CD14-positive monocyte (primary cell): ENCODE measurements around the gene ADH4. TPM values are rescaled to one million over a fixed set of nuclear protein-coding genes. Genes with fewer than 3 reads are reported as not detected.

ENCODE experiments used
- DNase-seq, 3 donors: peaks; one replicate each; pipeline ENCODE4 v3.0.0-alpha.2; 2011 to 2022
- H2AFZ ChIP-seq: 2 replicates; pipeline ENCODE4 v1.6.0; 2012; ENCODE audit warnings: mild to moderate bottlenecking, low read depth, low read length, inconsistent platforms; ENCODE audit not compliant: insufficient read depth, poor library complexity, severe bottlenecking
- H3K27ac ChIP-seq, 2 donors: 1 replicate in 1 of 2; 2 replicates in 1 of 2; pipeline ENCODE4 v1.5.1; 2012 to 2013; ENCODE audit warnings: low read length in 2 of 2, control low read depth in 1 of 2, inconsistent platforms in 1 of 2, low read depth in 1 of 2, mild to moderate bottlenecking in 1 of 2
- H3K27me3 ChIP-seq, 2 donors: one replicate each; pipeline versions ENCODE4 v1.6.0 to v1.6.1; 2011 to 2013; ENCODE audit warnings: low read length in 2 of 2; ENCODE audit not compliant: control insufficient read depth in 2 of 2, insufficient read depth in 2 of 2
- H3K36me3 ChIP-seq, 2 donors: replicated peaks in 1 of 2; 1 replicate in 1 of 2; 2 replicates in 1 of 2; pipeline versions ENCODE4 v1.5.1 to v1.6.1; 2012 to 2013; ENCODE audit warnings: low read length in 2 of 2, control low read depth in 1 of 2, inconsistent platforms in 1 of 2, mild to moderate bottlenecking in 1 of 2; ENCODE audit not compliant: insufficient read depth in 2 of 2, control insufficient read depth in 1 of 2
- H3K4me1 ChIP-seq, 2 donors: 1 replicate in 1 of 2; 2 replicates in 1 of 2; pipeline versions ENCODE4 v1.5.1 to v1.6.1; 2012 to 2013; ENCODE audit warnings: low read length in 2 of 2, control low read depth in 1 of 2, inconsistent platforms in 1 of 2, mild to moderate bottlenecking in 1 of 2, moderate library complexity in 1 of 2; ENCODE audit not compliant: insufficient read depth in 2 of 2, control insufficient read depth in 1 of 2
- H3K4me2 ChIP-seq: replicated peaks from 2 replicates; pipeline ENCODE3; 2012; ENCODE audit warnings: low read length, moderate library complexity, mild to moderate bottlenecking; ENCODE audit not compliant: poor library complexity, severe bottlenecking; ENCODE audit errors: extremely low read depth
- H3K4me3 ChIP-seq, 3 experiments: fragments of 200-600 bp in 1 of 3; sonication (generic) in 1 of 3; replicated peaks in 1 of 3; 1 replicate in 2 of 3; 2 replicates in 1 of 3; pipeline ENCODE4 v1.5.1; 2011 to 2013; ENCODE audit warnings: low read length in 3 of 3, mild to moderate bottlenecking in 3 of 3, control low read depth in 2 of 3, low read depth in 2 of 3, inconsistent platforms in 1 of 3, moderate library complexity in 1 of 3
- H3K79me2 ChIP-seq: 2 replicates; pipeline ENCODE4 v1.6.0; 2012; ENCODE audit warnings: mild to moderate bottlenecking, control low read depth, inconsistent platforms, low read length, moderate library complexity; ENCODE audit not compliant: insufficient read depth
- H3K9ac ChIP-seq: 2 replicates; pipeline ENCODE4 v1.6.0; 2017; ENCODE audit warnings: low read length, mild to moderate bottlenecking; ENCODE audit not compliant: insufficient read depth, poor library complexity, severe bottlenecking
- H3K9me3 ChIP-seq, 2 donors: replicated peaks in 1 of 2; 1 replicate in 1 of 2; 2 replicates in 1 of 2; pipeline versions ENCODE4 v1.5.1 to v1.6.1; 2012 to 2013; ENCODE audit warnings: low read length in 2 of 2, control low read depth in 1 of 2; ENCODE audit not compliant: control insufficient read depth in 1 of 2, insufficient read depth in 1 of 2
- H4K20me1 ChIP-seq: 2 replicates; pipeline ENCODE4 v1.6.0; 2012; ENCODE audit warnings: mild to moderate bottlenecking, low read length, control low read depth, moderate library complexity; ENCODE audit not compliant: insufficient read depth
- H3K27ac Mint-ChIP-seq, 7 donors: one replicate each; pipeline ENCODE4 v1.8.0; 2020; ENCODE audit warnings: mild to moderate bottlenecking in 7 of 7, mixed read lengths in 7 of 7, moderate library complexity in 6 of 7, inconsistent platforms in 2 of 7
- H3K27me3 Mint-ChIP-seq, 3 donors: one replicate each; pipeline ENCODE4 v1.8.0; 2021 to 2022; ENCODE audit warnings: low read depth in 3 of 3, mild to moderate bottlenecking in 3 of 3, mixed read lengths in 3 of 3, moderate library complexity in 3 of 3, inconsistent platforms in 1 of 3
- H3K36me3 Mint-ChIP-seq, 2 donors: one replicate each; pipeline ENCODE4 v1.8.0; 2020; ENCODE audit warnings: mixed read lengths in 2 of 2, inconsistent platforms in 1 of 2, mild to moderate bottlenecking in 1 of 2
- H3K4me1 Mint-ChIP-seq: one replicate; pipeline ENCODE4 v1.8.0; 2020; ENCODE audit warnings: mild to moderate bottlenecking, mixed read lengths
- H3K4me3 Mint-ChIP-seq, 2 donors: one replicate each; pipeline ENCODE4 v1.8.0; 2020; ENCODE audit warnings: mild to moderate bottlenecking in 2 of 2, mixed read lengths in 2 of 2, moderate library complexity in 1 of 2
- H3K9me3 Mint-ChIP-seq, 7 donors: one replicate each; pipeline ENCODE4 v1.8.0; 2020 to 2022; ENCODE audit warnings: mixed read lengths in 7 of 7, mild to moderate bottlenecking in 6 of 7, moderate library complexity in 6 of 7, inconsistent platforms in 2 of 7
- CTCF ChIP-seq: fragments of 200-600 bp; IDR thresholded peaks from one replicate; pipeline ENCODE4 v1.8.0; 2022; ENCODE audit warnings: antibody characterized with exemption, mild to moderate bottlenecking
- WGBS: methylation state at CpG from one replicate; pipeline ENCODE4 v1.1.5; 2013; ENCODE audit warnings: missing lambda C conversion rate; ENCODE audit not compliant: insufficient coverage; 5-methylcytosine and 5-hydroxymethylcytosine counted together
- intact Hi-C, 2 donors: fragments of 100-400 bp; cut with micrococcal nuclease; formaldehyde crosslinking; loops; one replicate each; pipeline versions ENCODE4 v1.15.0 to v1.15.1; 2023
- polyA plus RNA-seq, 3 donors: library from polyadenylated mRNA; depleted of rRNA in 1 of 3; unstranded in 2 of 3; stranded (reverse) in 1 of 3; fragments of 300-500 nt in 2 of 3; fragments of >200 nt in 1 of 3; fragmentation: Illumina TruSeq in 2 of 3; gene quantifications; 1 replicate in 2 of 3; 2 replicates in 1 of 3; pipeline ENCODE4 v1.2.3, GENCODE V29; 2012 to 2021

The ADH4 gene
- polyA plus RNA-seq, 3 donors: not detected

- no peak for DNase-seq
- H3K27ac Mint-ChIP-seq: no peak overlapping the region
Observed at GRCh38 chr4:99121008-99121407, 23.1 kb downstream of the ADH4 start.

GRCh38 chr4:99120501-99120900, 23.6 kb downstream of the ADH4 start:
- no peak overlapping the region for H3K4me3 ChIP-seq
- peak overlapping the region in 1 of 7 donors; percentile 52 for H3K27ac Mint-ChIP-seq
- no peaks in the 10 kb centered on the region for H3K36me3 ChIP-seq

More at GRCh38 chr4:99121008-99121407, 23.1 kb downstream of the ADH4 start:
- intact Hi-C loops: no loop called here
- H3K79me2 ChIP-seq: no peaks in the 10 kb centered on the region
- 90% methylated on average over 4 of the region's 4 CpGs for WGBS
- H3K4me1 Mint-ChIP-seq: peaks cover 3% of the 10 kb centered on the region
- H3K9me3 Mint-ChIP-seq: peaks cover 0 to 6% (median 4%) of the 10 kb centered on the region in 7 donors
- peaks cover 0 to 2% (median 0%) of the 10 kb centered on the region in 3 donors for H3K27me3 Mint-ChIP-seq
- H4K20me1 ChIP-seq: no peaks in the 10 kb centered on the region
- no peak overlapping the region for H3K4me3 ChIP-seq
- H3K9ac ChIP-seq: no peak overlapping the region
- no peaks in the 10 kb centered on the region for H3K4me1 ChIP-seq
- H3K36me3 ChIP-seq: no peaks in the 10 kb centered on the region
- no peaks in the 10 kb centered on the region for H3K27me3 ChIP-seq
- H3K4me3 Mint-ChIP-seq: no peak overlapping the region
- H3K4me2 ChIP-seq: no peak overlapping the region
- H3K9me3 ChIP-seq: no peaks in the 10 kb centered on the region
- no peak for TF ChIP-seq CTCF
- H3K36me3 Mint-ChIP-seq: no peaks in the 10 kb centered on the region
- no peak overlapping the region for H2AFZ ChIP-seq
- H3K27ac ChIP-seq: no peak overlapping the region

More at GRCh38 chr4:99120501-99120900, 23.6 kb downstream of the ADH4 start:
- Histone ChIP-seq H3K79me2 (no peaks in the 10 kb centered on the region), H2AFZ (no peak overlapping the region), H3K27me3 (no peaks in the 10 kb centered on the region), H3K4me1 (no peaks in the 10 kb centered on the region), H3K9ac (no peak overlapping the region), H3K4me2 (no peak overlapping the region), H4K20me1 (no peaks in the 10 kb centered on the region), H3K27ac (no peak overlapping the region), H3K9me3 (no peaks in the 10 kb centered on the region)
- WGBS: 100% methylated on average over 4 of the region's 5 CpGs
- no peak for DNase-seq
- Mint-ChIP-seq H3K36me3 (no peaks in the 10 kb centered on the region), H3K4me3 (no peak overlapping the region), H3K4me1 (peaks cover 3% of the 10 kb centered on the region), H3K9me3 (peaks cover 0 to 6% (median 4%) of the 10 kb centered on the region in 7 donors), H3K27me3 (peaks cover 0 to 2% (median 0%) of the 10 kb centered on the region in 3 donors)
- intact Hi-C loops: no loop called here
- TF ChIP-seq CTCF: no peak
